A549 (cell line): Measurements from ENCODE around the gene CNPY4. TPM values are rescaled to one million over a fixed set of nuclear protein-coding genes. Genes with fewer than 3 reads are reported as not detected.
A peak's percentile ranks its signal among the peaks of the same experiment; 100 is the strongest.

Source experiments
- ATAC-seq, 2 experiments: fragments of 200-7000 bp in 1 of 2; fragments of >200 bp in 1 of 2; cut with Nextera tagmentation in 1 of 2; cut with Tn5 transposase in 1 of 2; 3 replicates each; pipeline versions ENCODE4 v1.8.0 to v1.9.1; 2018 to 2020; ENCODE audit warnings: mild to moderate bottlenecking in 1 of 2, moderate library complexity in 1 of 2
- CTCF ChIA-PET: fragments of 300-600 bp; sonication (Branson Sonifier 250); formaldehyde crosslinking; extraction: SDS; loops from one replicate; lab custom pipeline; 2021; ENCODE audit warnings: antibody characterized with exemption, inconsistent platforms; lab: Yijun Ruan, JAX
- POLR2A ChIA-PET: fragments of 350-600 bp; formaldehyde crosslinking; extraction: SDS; loops from one replicate; lab custom pipeline; 2021; ENCODE audit warnings: antibody characterized with exemption, inconsistent platforms; lab: Yijun Ruan, JAX
- DNase-seq, 2 experiments: peaks; one replicate each; pipeline versions ENCODE4 v3.0.0 to v3.0.0-alpha.2; 2011 to 2016; ENCODE audit warnings: low read depth in 1 of 2, low spot score in 1 of 2
- FAIRE-seq: peaks from 2 replicates; lab custom pipeline; 2011; peaks lifted over from hg19 to GRCh38; lab: Jason Lieb, UNC
- H3K27ac ChIP-seq, 2 experiments: fragments of >200 bp; sonication (Bioruptor Twin); formaldehyde crosslinking; 3 replicates each; pipeline ENCODE4 v1.5.1; 2016 to 2017
- H3K4me1 ChIP-seq: fragments of >200 bp; sonication (Bioruptor Twin); formaldehyde crosslinking; 3 replicates; pipeline ENCODE4 v1.6.1; 2016
- H3K4me2 ChIP-seq: fragments of >200 bp; sonication (Bioruptor Twin); formaldehyde crosslinking; 3 replicates; pipeline ENCODE4 v1.6.1; 2016
- H3K4me3 ChIP-seq: fragments of >200 bp; sonication (Bioruptor Twin); formaldehyde crosslinking; 3 replicates; pipeline ENCODE4 v1.5.1; 2016
- H3K9me3 ChIP-seq: fragments of >200 bp; sonication (Bioruptor Twin); formaldehyde crosslinking; 3 replicates; pipeline ENCODE4 v1.6.1; 2016
- ATOH8 ChIP-seq: fragments of 250-450 bp; sonication (Bioruptor Pico); IDR thresholded peaks from 2 replicates; pipeline ENCODE4 v1.5.0; 2020; ENCODE audit warnings: low read depth, mild to moderate bottlenecking, moderate library complexity
- BCL3 ChIP-seq: fragments of >200 bp; sonication (Bioruptor Twin); formaldehyde crosslinking; IDR thresholded peaks from 3 replicates; pipeline ENCODE4 v1.6.1; 2016
- CEBPB ChIP-seq, 2 experiments: fragments of >200 bp in 1 of 2; sonication (Bioruptor Twin) in 1 of 2; formaldehyde crosslinking in 1 of 2; IDR thresholded peaks; 2 replicates each; pipeline ENCODE4 v1.6.1; 2012 to 2016
- CHD2 ChIP-seq: fragments of 150-350 bp; IDR thresholded peaks from 2 replicates; pipeline ENCODE4 v1.6.1; 2014; ENCODE audit warnings: low read length; ENCODE audit not compliant: partially characterized antibody
- E2F6 ChIP-seq: IDR thresholded peaks from 2 replicates; pipeline ENCODE4 v1.6.1; 2012; ENCODE audit warnings: low read depth, borderline replicate concordance
- ELK1 ChIP-seq: fragments of 150-350 bp; IDR thresholded peaks from 2 replicates; pipeline ENCODE4 v1.6.1; 2014; ENCODE audit warnings: low read depth, mild to moderate bottlenecking, low read length
- EP300 ChIP-seq, 2 experiments: fragments of >200 bp; sonication (Bioruptor Twin); formaldehyde crosslinking; IDR thresholded peaks; 2 replicates in 1 of 2; 3 replicates in 1 of 2; pipeline ENCODE4 v1.6.1; 2016 to 2017
- FOSL2 ChIP-seq, 2 experiments: fragments of 450-650 bp in 1 of 2; fragments of >200 bp in 1 of 2; sonication (Bioruptor Twin) in 1 of 2; formaldehyde crosslinking; IDR thresholded peaks; 2 replicates each; pipeline versions ENCODE4 v1.5.0 to v1.6.1; 2016 to 2020; ENCODE audit warnings: mild to moderate bottlenecking in 1 of 2, moderate library complexity in 1 of 2
- FOXS1 ChIP-seq: fragments of 250-450 bp; sonication (Bioruptor Pico); IDR thresholded peaks from 2 replicates; pipeline ENCODE4 v1.5.0; 2020; ENCODE audit warnings: mild to moderate bottlenecking, moderate library complexity
- GATA3 ChIP-seq: IDR thresholded peaks from 2 replicates; pipeline ENCODE4 v1.6.1; 2012; ENCODE audit warnings: borderline replicate concordance
- HEYL ChIP-seq: fragments of 250-450 bp; sonication (Bioruptor Pico); IDR thresholded peaks from 2 replicates; pipeline ENCODE4 v1.8.0; 2021; ENCODE audit warnings: mild to moderate bottlenecking, moderate library complexity
- HMGXB4 ChIP-seq: fragments of 250-450 bp; sonication (Bioruptor Pico); IDR thresholded peaks from 2 replicates; pipeline ENCODE4 v1.5.0; 2021; ENCODE audit warnings: mild to moderate bottlenecking, moderate library complexity, borderline replicate concordance
- HOXB13 ChIP-seq: fragments of 250-450 bp; sonication (Bioruptor Pico); IDR thresholded peaks from 2 replicates; pipeline ENCODE4 v1.5.0; 2020; ENCODE audit warnings: low read depth, mild to moderate bottlenecking, moderate library complexity
- KDM1A ChIP-seq: fragments of 200-600 bp; sonication (generic); IDR thresholded peaks from 2 replicates; pipeline ENCODE4 v1.6.1; 2016; ENCODE audit warnings: low read depth, mild to moderate bottlenecking
- MAFK ChIP-seq: fragments of 450-650 bp; IDR thresholded peaks from 2 replicates; pipeline ENCODE4 v1.6.1; 2014; ENCODE audit not compliant: partially characterized antibody
- MAX ChIP-seq: IDR thresholded peaks from 2 replicates; pipeline ENCODE4 v1.6.1; 2012
- NFE2L2 ChIP-seq: fragments of 150-350 bp; conservative IDR thresholded peaks from 2 replicates; pipeline ENCODE4 v1.6.1; 2014; ENCODE audit warnings: low read length
- PBX3 ChIP-seq: IDR thresholded peaks from 2 replicates; pipeline ENCODE4 v1.6.1; 2012
- PHF8 ChIP-seq: fragments of 200-600 bp; sonication (generic); IDR thresholded peaks from 2 replicates; pipeline ENCODE4 v1.6.1; 2016; ENCODE audit warnings: low read depth, mild to moderate bottlenecking, antibody characterized with exemption, moderate library complexity, borderline replicate concordance
- POLR2AphosphoS2 ChIP-seq: conservative IDR thresholded peaks from 2 replicates; pipeline ENCODE4 v1.6.1; 2012; ENCODE audit warnings: low read length, improper control_type of control experiment, inconsistent platforms
- RARB ChIP-seq: fragments of 250-450 bp; sonication (Bioruptor Pico); IDR thresholded peaks from 2 replicates; pipeline ENCODE4 v1.8.0; 2021; ENCODE audit warnings: mild to moderate bottlenecking, moderate library complexity
- RNF2 ChIP-seq: fragments of 200-600 bp; sonication (generic); IDR thresholded peaks from 2 replicates; pipeline ENCODE4 v1.6.1; 2016; ENCODE audit warnings: low read depth, mild to moderate bottlenecking, antibody characterized with exemption, moderate library complexity, borderline replicate concordance
- TFCP2L1 ChIP-seq: fragments of 250-450 bp; sonication (Bioruptor Pico); IDR thresholded peaks from 2 replicates; pipeline ENCODE4 v1.5.0; 2021; ENCODE audit warnings: mild to moderate bottlenecking
- USF2 ChIP-seq: fragments of 450-650 bp; IDR thresholded peaks from 2 replicates; pipeline ENCODE4 v1.6.1; 2014; ENCODE audit warnings: antibody characterized with exemption
- ZC3H11A ChIP-seq: fragments of 450-650 bp; IDR thresholded peaks from 2 replicates; pipeline ENCODE4 v1.6.1; 2014; ENCODE audit warnings: antibody characterized with exemption, mild to moderate bottlenecking
- ZFP36 ChIP-seq: fragments of 450-650 bp; IDR thresholded peaks from 2 replicates; pipeline ENCODE4 v1.6.1; 2014; ENCODE audit warnings: borderline replicate concordance; ENCODE audit not compliant: partially characterized antibody
- ZSCAN20 ChIP-seq: fragments of 250-450 bp; sonication (Bioruptor Pico); IDR thresholded peaks from 2 replicates; pipeline ENCODE4 v1.8.0; 2022; ENCODE audit warnings: mild to moderate bottlenecking, moderate library complexity
- WGBS: methylation state at CpG from one replicate; pipeline ENCODE4 v1.1.6; 2017; ENCODE audit errors: missing lambda C conversion rate; 5-methylcytosine and 5-hydroxymethylcytosine counted together
- polyA plus RNA-seq, 4 experiments: library from polyadenylated mRNA; depleted of rRNA in 3 of 4; stranded (reverse); fragments of >200 nt; fragmentation: RNase III in 1 of 4; extraction: RNeasy Plus Mini Kit Qiagen cat#74134 plus additional on column Dnase treatment in 1 of 4; gene quantifications; 2 replicates in 3 of 4; 3 replicates in 1 of 4; pipeline ENCODE4 v1.2.3, GENCODE V29; 2011 to 2017

CNPY4 gene
- polyA plus RNA-seq, 2 of the 4 experiments (the other 2 are of a cell fraction) = 11.7 to 22.8 TPM

- peak overlapping the region; percentile 98 for H3K4me3 ChIP-seq
- POLR2A ChIA-PET = no interaction called here
- WGBS = 3% methylated on average over 26 of the region's 34 CpGs
- H3K9me3 ChIP-seq = peaks cover 27% of the 10 kb centered on the region
- DNase-seq = no peak
- H3K4me1 ChIP-seq = peaks cover 7% of the 10 kb centered on the region; the same call in 1 of the 3 replicates
- peak overlapping the region; percentile 88 to 90 for H3K27ac ChIP-seq
- peak overlapping the region; percentile 81 for H3K4me2 ChIP-seq
- no peak for FAIRE-seq
- ATAC-seq = peak; percentile 25 to 66; a peak in 3 of 6 replicates
- TF ChIP-seq HMGXB4 (CRISPR knock-in tag) (no peak), E2F6 (no peak), CHD2 (no peak), HOXB13 (CRISPR knock-in tag) (no peak), CEBPB (IDR thresholded peaks at IDR 0.05) (no peak), MAFK (no peak), POLR2AphosphoS2 (no peak), PHF8 (no peak)
- CTCF ChIA-PET = interaction anchor here (0.7 to 2.3 kb wide), 3 partner anchors 9 to 90 kb away, joined by 3 to 12 read pairs (median 5); no protein-coding TSS in a partner anchor
These were observed 38.4 kb upstream of the CNPY4 start for GRCh38 chr7:100080907-100081534.

GRCh38 chr7:100081535-100082102 is 37.8 kb upstream of the CNPY4 start, which contains the start of gene ZNF3:
ZNF3 (minus strand) TSS chr7:100081723; CDS start chr7:100077357, 4,366 bp downstream.
- WGBS = 2% methylated on average over 32 of the region's 55 CpGs
- CTCF ChIA-PET = interaction anchor here (0.7 to 2.3 kb wide), 12 partner anchors 8 to 450 kb away, joined by 3 to 14 read pairs (median 4); no protein-coding TSS in a partner anchor
- peak within 1 kb of the TSS; percentile 88 to 90 for H3K27ac ChIP-seq
- H3K4me3 ChIP-seq = peak within 1 kb of the TSS; percentile 98
- FAIRE-seq = no peak
- ATAC-seq = peak; percentile 94 to 96
- H3K4me1 ChIP-seq = peaks cover 7% of the 10 kb centered on the region; the same call in 1 of the 3 replicates
- POLR2A ChIA-PET = no interaction called here
- peak; percentile 91 to 99 for DNase-seq
- H3K4me2 ChIP-seq = peak within 1 kb of the TSS; percentile 81
- H3K9me3 ChIP-seq = peaks cover 21% of the 10 kb centered on the region
- TF ChIP-seq USF2 = peak; percentile 23; the same call in 1 of the 2 replicates
- peak; percentile 83 for TF ChIP-seq BCL3
- no peak for TF ChIP-seq ZFP36
- TF ChIP-seq TFCP2L1 (CRISPR knock-in tag) = 0 out of 2 replicates have a peak, but pooled peaks have one; percentile 73
- peak; percentile 24; the same call in 1 of the 2 replicates for TF ChIP-seq GATA3
- TF ChIP-seq RARB (CRISPR knock-in tag) = no peak
- no peak for TF ChIP-seq CHD2
- TF ChIP-seq FOXS1 (CRISPR knock-in tag) = no peak
- peak; percentile 69 for TF ChIP-seq NFE2L2
- no peak for TF ChIP-seq KDM1A
- TF ChIP-seq ZSCAN20 = no peak
- TF ChIP-seq MAX = peak; percentile 99
- no peak for TF ChIP-seq ATOH8 (CRISPR knock-in tag)
- TF ChIP-seq ZC3H11A = no peak
- TF ChIP-seq CEBPB (IDR thresholded peaks at IDR 0.05) = peak in 1 of 2 experiments; percentile 44; a peak in 1 of 4 replicates
- TF ChIP-seq FOSL2 (IDR thresholded peaks at IDR 0.05) = no peak
- TF ChIP-seq FOSL2 (CRISPR knock-in tag; IDR thresholded peaks at IDR 0.05) = peak; percentile 89
- TF ChIP-seq HEYL (CRISPR knock-in tag) = no peak
- TF ChIP-seq ELK1 = no peak
- no peak for TF ChIP-seq EP300 (IDR thresholded peaks at IDR 0.05)
- TF ChIP-seq PBX3 = peak; percentile 68
- no peak for TF ChIP-seq RNF2
